Mesenchymal stem cell (in vitro differentiated cells and primary cell): ENCODE results near the gene BEAN1.
"Not testable (repeated sequence)": the region's sequence is repeated elsewhere in the genome, so short reads cannot be mapped to it uniquely, and the experiment has no call there.

Source experiments
- DNase-seq: peaks from one replicate; pipeline ENCODE4 v3.0.0-alpha.2; 2013
- H2AFZ ChIP-seq: one replicate; pipeline ENCODE4 v1.6.1; 2013; ENCODE audit warnings: low read depth, mild to moderate bottlenecking, control low read depth, inconsistent platforms, low read length, moderate library complexity
- H2AK5ac ChIP-seq: 2 replicates; pipeline ENCODE4 v1.6.1; 2013; ENCODE audit warnings: low read length, moderate library complexity, mild to moderate bottlenecking, inconsistent platforms; ENCODE audit not compliant: severe bottlenecking
- H2BK120ac ChIP-seq: one replicate; pipeline ENCODE4 v1.6.1; 2013; ENCODE audit warnings: low read depth, mild to moderate bottlenecking, inconsistent platforms, low read length, moderate library complexity
- H2BK12ac ChIP-seq, 2 experiments: one replicate each; pipeline ENCODE4 v1.6.1; 2013; ENCODE audit warnings: inconsistent platforms in 2 of 2, low read length in 2 of 2, mild to moderate bottlenecking in 2 of 2, moderate library complexity in 2 of 2, control low read depth in 1 of 2
- H2BK15ac ChIP-seq: one replicate; pipeline ENCODE4 v1.6.1; 2013; ENCODE audit warnings: mild to moderate bottlenecking, low read depth, inconsistent platforms; ENCODE audit not compliant: poor library complexity, severe bottlenecking
- H2BK5ac ChIP-seq: 2 replicates; pipeline ENCODE4 v1.6.1; 2013; ENCODE audit warnings: low read depth, mild to moderate bottlenecking, low read length, control low read depth, inconsistent platforms; ENCODE audit not compliant: poor library complexity, severe bottlenecking
- H3K14ac ChIP-seq, 2 experiments: one replicate each; pipeline ENCODE4 v1.6.1; 2013; ENCODE audit warnings: inconsistent platforms in 2 of 2, low read length in 2 of 2, control low read depth in 1 of 2, mild to moderate bottlenecking in 1 of 2, moderate library complexity in 1 of 2
- H3K18ac ChIP-seq, 2 experiments: one replicate each; pipeline ENCODE4 v1.6.1; 2013; ENCODE audit warnings: inconsistent platforms in 2 of 2, low read length in 2 of 2, control low read depth in 1 of 2, low read depth in 1 of 2, mild to moderate bottlenecking in 1 of 2
- H3K23ac ChIP-seq, 2 experiments: one replicate each; pipeline ENCODE4 v1.6.1; 2013; ENCODE audit warnings: inconsistent platforms in 2 of 2, low read length in 2 of 2, mild to moderate bottlenecking in 2 of 2, moderate library complexity in 2 of 2, control low read depth in 1 of 2
- H3K27ac ChIP-seq: 2 replicates; pipeline ENCODE4 v1.5.1; 2013; ENCODE audit warnings: mild to moderate bottlenecking, moderate library complexity, low read length, control low read depth, inconsistent platforms; ENCODE audit not compliant: poor library complexity, severe bottlenecking
- H3K27me3 ChIP-seq, 2 experiments: 2 replicates each; pipeline versions ENCODE4 v1.6.1 to v1.7.0; 2013; ENCODE audit warnings: low read length in 2 of 2, mild to moderate bottlenecking in 2 of 2, moderate library complexity in 2 of 2, control low read depth in 1 of 2, inconsistent platforms in 1 of 2; ENCODE audit not compliant: control insufficient read depth in 1 of 2, insufficient read depth in 1 of 2
- H3K36me3 ChIP-seq, 2 experiments: 2 replicates each; pipeline versions ENCODE4 v1.6.1 to v1.7.0; 2013; ENCODE audit warnings: low read length in 2 of 2, control low read depth in 1 of 2, inconsistent platforms in 1 of 2, low read depth in 1 of 2, mild to moderate bottlenecking in 1 of 2; ENCODE audit not compliant: insufficient read depth in 2 of 2, control insufficient read depth in 1 of 2
- H3K4ac ChIP-seq, 2 experiments: one replicate each; pipeline ENCODE4 v1.6.1; 2013; ENCODE audit warnings: inconsistent platforms in 2 of 2, low read length in 2 of 2, mild to moderate bottlenecking in 2 of 2, moderate library complexity in 2 of 2, control low read depth in 1 of 2, low read depth in 1 of 2
- H3K4me1 ChIP-seq: 2 replicates; pipeline ENCODE4 v1.6.1; 2013; ENCODE audit warnings: low read depth, low read length, control low read depth; ENCODE audit not compliant: control insufficient read depth, insufficient read depth
- H3K4me2 ChIP-seq: 2 replicates; pipeline ENCODE4 v1.6.1; 2013; ENCODE audit warnings: low read length, mild to moderate bottlenecking, inconsistent platforms; ENCODE audit not compliant: poor library complexity, severe bottlenecking
- H3K4me3 ChIP-seq, 2 experiments: 2 replicates each; pipeline versions ENCODE4 v1.5.1 to v1.7.0; 2013; ENCODE audit warnings: low read length in 2 of 2, mild to moderate bottlenecking in 2 of 2, control low read depth in 1 of 2, low read depth in 1 of 2; ENCODE audit not compliant: insufficient read depth in 1 of 2
- H3K79me1 ChIP-seq: replicated peaks from 2 replicates; pipeline ENCODE4 v1.6.1; 2013; ENCODE audit warnings: mild to moderate bottlenecking, control low read depth, low read length, inconsistent platforms; ENCODE audit not compliant: poor library complexity, severe bottlenecking
- H3K9ac ChIP-seq: 2 replicates; pipeline ENCODE4 v1.7.0; 2013; ENCODE audit warnings: mild to moderate bottlenecking, low read length, moderate library complexity
- H3K9me3 ChIP-seq: 2 replicates; pipeline ENCODE4 v1.7.0; 2013; ENCODE audit warnings: mild to moderate bottlenecking, low read length; ENCODE audit not compliant: control insufficient read depth
- H4K8ac ChIP-seq: one replicate; pipeline ENCODE4 v1.6.1; 2013; ENCODE audit warnings: inconsistent platforms, mild to moderate bottlenecking, low read length, moderate library complexity
- H4K91ac ChIP-seq: one replicate; pipeline ENCODE4 v1.6.1; 2013; ENCODE audit warnings: mild to moderate bottlenecking, low read length, inconsistent platforms
- WGBS: methylation state at CpG from one replicate; pipeline ENCODE4 v1.1.7; 2013; ENCODE audit warnings: mixed read lengths; 5-methylcytosine and 5-hydroxymethylcytosine counted together

Gene BEAN1

DNA sequence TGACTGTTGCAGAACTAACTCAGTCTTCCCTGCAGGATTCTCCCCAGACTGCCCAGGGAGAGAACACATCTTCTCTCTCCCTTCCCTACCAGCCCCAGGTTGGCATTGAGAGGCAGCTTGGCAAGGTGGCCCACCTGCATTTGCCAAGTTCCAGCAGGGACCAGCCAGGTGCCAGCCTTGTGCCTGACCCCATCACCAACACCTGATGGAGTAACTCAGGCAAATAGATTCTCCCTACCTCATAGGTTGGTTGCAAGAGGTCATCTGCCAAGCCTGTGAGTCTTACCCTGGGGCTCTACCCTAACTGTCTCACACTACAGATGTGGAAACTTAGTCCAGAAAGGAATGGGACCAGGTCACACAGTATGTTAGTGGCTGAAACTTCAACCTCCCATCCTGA, 20.4 kb downstream of the BEAN1 start:
- H3K4me2 ChIP-seq = no peak overlapping the region
- no peak overlapping the region for H2BK5ac ChIP-seq
- H3K4me1 ChIP-seq = peaks cover 2% of the 10 kb centered on the region
- no peak overlapping the region for H3K18ac ChIP-seq
- H3K14ac ChIP-seq = no peak overlapping the region
- H3K36me3 ChIP-seq = peaks cover 0 to 24% of the 10 kb centered on the region in 2 experiments
- peaks cover 4% of the 10 kb centered on the region for H3K79me1 ChIP-seq
- H3K9ac ChIP-seq = no peak overlapping the region
- H2BK12ac ChIP-seq = no peak overlapping the region
- no peak overlapping the region for H3K4me3 ChIP-seq
- H3K27ac ChIP-seq = no peak overlapping the region
- H3K27me3 ChIP-seq = peaks cover 0 to 8% of the 10 kb centered on the region in 2 experiments
- DNase-seq = no peak
- H4K91ac ChIP-seq = no peak overlapping the region
- no peak overlapping the region for H2BK15ac ChIP-seq
- H2BK120ac ChIP-seq = no peak overlapping the region
- no peak overlapping the region for H4K8ac ChIP-seq
- H3K4ac ChIP-seq = no peak overlapping the region
- no peak overlapping the region for H3K23ac ChIP-seq
- H3K9me3 ChIP-seq = no peaks in the 10 kb centered on the region
- H2AFZ ChIP-seq = no peak overlapping the region
- H2AK5ac ChIP-seq = no peak overlapping the region

DNA sequence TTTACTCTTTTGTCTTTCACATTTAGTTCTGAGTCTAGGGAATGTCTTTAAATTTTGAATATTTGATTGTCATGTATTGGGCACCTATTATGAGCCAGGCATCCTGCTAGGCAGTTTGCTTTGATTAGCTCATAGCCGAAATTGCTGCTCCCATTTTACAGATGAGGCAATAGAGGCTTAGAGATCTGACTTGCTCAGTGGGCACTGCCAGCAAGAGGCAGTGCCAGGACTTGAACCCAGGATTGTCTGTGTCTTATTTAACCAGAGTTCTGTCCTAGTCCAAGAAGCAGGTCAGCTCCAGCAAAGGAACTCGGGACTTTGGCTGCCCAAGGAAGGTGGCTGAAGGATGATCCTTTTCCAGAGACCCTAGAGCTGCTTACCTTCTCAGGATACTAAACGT, 24.5 kb downstream of the BEAN1 start:
- H3K9me3 ChIP-seq = no peaks in the 10 kb centered on the region
- no peak overlapping the region for H2AFZ ChIP-seq
- no peak overlapping the region for H3K4me2 ChIP-seq
- no peak overlapping the region for H3K18ac ChIP-seq
- DNase-seq = no peak
- H3K4me3 ChIP-seq = no peak overlapping the region
- no peaks in the 10 kb centered on the region for H3K4me1 ChIP-seq
- H2AK5ac ChIP-seq = no peak overlapping the region
- no peak overlapping the region for H3K23ac ChIP-seq
- no peak overlapping the region for H3K4ac ChIP-seq
- H4K91ac ChIP-seq = no peak overlapping the region
- no peak overlapping the region for H3K27ac ChIP-seq
- no peak overlapping the region for H2BK12ac ChIP-seq
- WGBS = 82% methylated on average over 3 of the region's 3 CpGs
- H2BK5ac ChIP-seq = no peak overlapping the region
- H4K8ac ChIP-seq = no peak overlapping the region
- H2BK15ac ChIP-seq = no peak overlapping the region
- no peak overlapping the region for H3K9ac ChIP-seq
- peaks cover 1% of the 10 kb centered on the region for H3K79me1 ChIP-seq
- no peak overlapping the region for H2BK120ac ChIP-seq
- H3K14ac ChIP-seq = no peak overlapping the region
- no peaks in the 10 kb centered on the region for H3K27me3 ChIP-seq
- H3K36me3 ChIP-seq = peaks cover 0 to 8% of the 10 kb centered on the region in 2 experiments

DNA sequence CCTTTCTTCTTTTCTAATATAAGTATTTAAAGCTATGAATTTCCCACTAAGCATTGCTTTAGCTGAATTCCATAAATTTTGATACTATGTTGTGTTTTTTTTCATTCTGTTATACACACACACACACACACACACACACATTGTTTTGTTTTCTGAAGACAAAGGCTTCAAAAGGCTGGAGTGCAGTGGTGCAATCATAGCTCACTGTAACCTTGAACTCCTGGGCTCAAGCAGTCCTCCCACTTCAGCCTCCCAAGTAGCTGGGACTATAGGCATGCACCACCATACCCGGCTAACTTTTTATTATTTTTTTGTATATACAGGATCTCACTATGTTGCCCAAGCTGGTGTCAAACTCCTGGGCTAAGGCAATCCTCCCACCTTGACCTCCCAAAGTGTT, 26.1 kb downstream of the BEAN1 start:
- H4K8ac ChIP-seq, H3K27ac ChIP-seq, H3K4me1 ChIP-seq, H3K4ac ChIP-seq, H4K91ac ChIP-seq, H2BK15ac ChIP-seq, H2AK5ac ChIP-seq, H3K9me3 ChIP-seq, H3K4me2 ChIP-seq, H3K23ac ChIP-seq, H3K4me3 ChIP-seq, H2AFZ ChIP-seq, H2BK120ac ChIP-seq, DNase-seq, H3K36me3 ChIP-seq, H3K18ac ChIP-seq, H2BK12ac ChIP-seq, H3K9ac ChIP-seq, H3K14ac ChIP-seq, H2BK5ac ChIP-seq, H3K79me1 ChIP-seq, H3K27me3 ChIP-seq: not testable (repeated sequence)
- 100% methylated on average over 1 of the region's 1 CpG for WGBS

DNA sequence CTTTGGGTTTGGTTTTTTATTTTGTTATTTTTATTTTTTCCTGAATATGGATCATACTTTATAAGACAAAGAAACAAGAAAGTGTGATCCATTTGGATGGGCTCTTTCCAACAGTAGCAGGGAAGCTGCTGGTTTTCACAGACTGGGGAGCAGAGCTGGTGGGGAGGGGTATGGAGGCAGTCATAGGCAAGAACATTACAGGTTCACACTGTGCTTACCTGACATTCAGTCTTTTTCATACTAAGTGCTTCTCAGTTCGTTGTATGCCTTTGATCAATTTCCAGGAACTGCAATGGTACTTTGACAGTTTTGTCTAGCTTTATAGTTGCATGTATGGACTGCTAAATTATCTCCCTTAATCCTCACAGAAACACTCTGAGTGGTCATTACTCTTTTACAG, 27.7 kb downstream of the BEAN1 start:
- Histone ChIP-seq H4K8ac (no peak overlapping the region), H3K23ac (no peak overlapping the region), H3K4me1 (peaks cover 4% of the 10 kb centered on the region), H3K14ac (no peak overlapping the region), H2BK120ac (no peak overlapping the region), H3K9ac (no peak overlapping the region), H3K4me2 (no peak overlapping the region), H2AK5ac (no peak overlapping the region), H3K27ac (no peak overlapping the region), H3K9me3 (no peaks in the 10 kb centered on the region), H2AFZ (no peak overlapping the region), H3K4me3 (no peak overlapping the region), H3K27me3 (peaks cover 2 to 14% of the 10 kb centered on the region in 2 experiments), H3K4ac (no peak overlapping the region), H3K18ac (no peak overlapping the region), H3K79me1 (peaks cover 1% of the 10 kb centered on the region), H3K36me3 (peaks cover 0 to 8% of the 10 kb centered on the region in 2 experiments), H2BK12ac (no peak overlapping the region), H2BK5ac (no peak overlapping the region), H4K91ac (no peak overlapping the region), H2BK15ac (no peak overlapping the region)
- WGBS = no CpG with 5 or more reads among the region's 1 CpG
- DNase-seq = no peak
